ENCODE results near the gene CGRRF1.
A peak's percentile ranks its signal among the peaks of the same experiment; 100 is the strongest.

The CGRRF1 gene, protein sequence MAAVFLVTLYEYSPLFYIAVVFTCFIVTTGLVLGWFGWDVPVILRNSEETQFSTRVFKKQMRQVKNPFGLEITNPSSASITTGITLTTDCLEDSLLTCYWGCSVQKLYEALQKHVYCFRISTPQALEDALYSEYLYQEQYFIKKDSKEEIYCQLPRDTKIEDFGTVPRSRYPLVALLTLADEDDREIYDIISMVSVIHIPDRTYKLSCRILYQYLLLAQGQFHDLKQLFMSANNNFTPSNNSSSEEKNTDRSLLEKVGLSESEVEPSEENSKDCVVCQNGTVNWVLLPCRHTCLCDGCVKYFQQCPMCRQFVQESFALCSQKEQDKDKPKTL

DNA sequence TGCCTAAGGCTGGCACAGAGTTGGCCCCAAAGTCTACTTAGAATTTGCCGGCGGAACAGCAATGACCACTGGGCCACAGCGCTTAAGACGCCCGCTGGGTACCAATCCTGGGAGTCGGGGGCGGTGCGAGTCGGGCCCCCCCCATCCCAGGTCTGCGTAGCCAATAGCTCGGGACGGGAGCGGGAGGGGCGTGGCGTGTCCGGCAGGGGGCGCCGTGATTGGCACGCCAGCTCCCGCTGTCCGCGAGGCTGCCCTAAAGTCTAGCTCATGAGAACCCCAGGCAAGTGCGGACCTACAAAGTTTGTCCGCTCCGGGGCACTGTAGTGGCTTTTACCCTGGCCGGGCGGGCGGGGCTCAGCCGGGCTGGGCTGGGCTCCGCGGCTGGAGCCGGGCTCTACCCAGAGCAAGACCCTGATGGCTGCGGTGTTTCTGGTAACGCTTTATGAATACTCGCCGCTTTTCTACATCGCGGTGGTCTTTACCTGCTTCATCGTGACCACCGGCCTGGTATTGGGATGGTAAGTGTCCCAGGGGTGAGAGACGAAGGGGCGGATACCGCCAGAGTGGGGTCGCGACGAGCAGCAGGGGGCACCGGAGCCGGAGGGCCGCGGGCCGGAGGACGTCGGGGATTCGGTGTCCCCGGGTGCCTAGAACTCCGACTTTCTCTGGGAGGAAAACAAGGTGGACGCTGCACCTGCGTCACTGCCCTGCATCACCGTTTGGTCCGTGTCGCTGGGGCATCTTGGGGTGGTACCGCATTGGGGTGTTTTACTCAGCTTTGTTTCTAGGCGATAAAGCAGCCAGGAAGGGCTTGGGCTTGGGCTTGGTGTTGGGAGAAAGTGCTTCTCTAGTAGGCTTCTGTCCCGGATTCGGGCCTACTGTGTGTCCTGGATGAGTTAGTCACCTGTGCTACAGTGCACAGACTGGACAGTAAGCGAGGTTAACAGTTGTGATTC lies at the start of gene CGRRF1:
TSS of gene CGRRF1 (plus strand) at position 361 of the 956 bp plus-strand sequence. CDS start at position 415, 54 bp downstream.
- peak; percentile 95 for DNase-seq (ENCODE audit: low read depth, low spot score)

GRCh38 chr14:54462048-54462447 lies 47.7 kb upstream of the CGRRF1 start:
- DNase-seq (ENCODE audit: low read depth, low spot score) = no peak

- no peak for DNase-seq (ENCODE audit: low read depth, low spot score)
Measured at GRCh38 chr14:54465654-54466053, 44.1 kb upstream of the CGRRF1 start.

DNA sequence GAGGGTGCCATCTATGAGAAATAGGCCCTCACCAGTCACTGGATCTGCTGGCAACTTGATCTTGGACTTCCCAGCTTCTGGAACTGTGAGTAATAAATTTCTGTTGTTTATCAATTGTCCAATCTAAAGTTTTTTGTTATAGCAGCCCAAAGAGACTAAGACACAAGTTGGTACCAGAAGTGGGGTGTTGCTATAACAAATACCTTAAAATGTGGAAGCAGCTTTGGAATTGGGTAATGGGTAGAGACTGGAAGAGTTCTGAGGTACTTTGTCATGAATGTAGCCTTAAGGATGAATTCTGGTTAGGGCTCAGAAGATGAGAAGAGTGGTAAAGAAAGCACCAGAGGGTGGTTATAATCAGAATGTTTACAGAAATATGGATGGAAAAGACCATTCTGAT lies 42.4 kb upstream of the CGRRF1 start:
- DNase-seq (ENCODE audit: low read depth, low spot score) = no peak

DNA sequence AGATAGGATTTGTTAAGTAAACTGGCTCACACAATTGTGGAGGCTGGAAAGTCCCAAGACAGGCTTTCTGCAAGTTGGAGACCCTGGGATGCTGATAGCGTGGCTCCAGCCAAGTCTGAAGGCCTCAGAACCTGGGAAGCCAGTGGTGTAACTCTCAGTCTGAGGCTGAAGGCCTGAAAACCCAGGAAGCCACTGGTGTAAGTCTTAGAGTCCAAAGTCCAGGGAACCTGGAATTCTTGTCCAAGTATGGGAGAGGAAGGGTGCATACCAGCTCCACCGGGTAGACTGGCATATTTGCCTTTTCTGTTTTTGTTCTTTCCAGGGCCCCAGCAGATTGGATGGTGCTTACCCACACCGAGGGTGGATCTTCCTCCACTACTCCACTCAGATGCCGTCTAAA lies 39.0 kb upstream of the CGRRF1 start:
- no peak for DNase-seq (ENCODE audit: low read depth, low spot score)

- DNase-seq (ENCODE audit: low read depth, low spot score) = no peak
Measured at GRCh38 chr14:54471641-54472040, 38.1 kb upstream of the CGRRF1 start.

DNA sequence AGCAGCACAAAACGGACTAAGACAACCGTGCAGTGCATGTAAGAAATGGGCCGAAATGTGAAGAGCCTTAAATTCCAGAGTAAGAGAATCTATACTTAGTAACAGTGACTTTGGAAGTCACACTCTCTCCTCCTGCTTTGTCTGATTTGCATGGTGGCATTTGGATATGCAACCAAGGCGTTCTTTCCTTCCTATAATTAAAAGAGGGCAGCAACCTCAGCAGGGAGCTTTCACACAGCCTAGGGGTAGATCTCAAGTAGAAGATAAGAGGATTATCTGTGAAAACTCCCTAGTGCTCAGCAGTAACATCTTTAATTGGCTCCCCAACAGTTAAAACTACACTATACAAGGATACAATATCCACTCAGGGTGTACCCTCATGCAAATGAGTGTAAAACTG lies 37.4 kb upstream of the CGRRF1 start:
- DNase-seq (ENCODE audit: low read depth, low spot score) = no peak

DNA sequence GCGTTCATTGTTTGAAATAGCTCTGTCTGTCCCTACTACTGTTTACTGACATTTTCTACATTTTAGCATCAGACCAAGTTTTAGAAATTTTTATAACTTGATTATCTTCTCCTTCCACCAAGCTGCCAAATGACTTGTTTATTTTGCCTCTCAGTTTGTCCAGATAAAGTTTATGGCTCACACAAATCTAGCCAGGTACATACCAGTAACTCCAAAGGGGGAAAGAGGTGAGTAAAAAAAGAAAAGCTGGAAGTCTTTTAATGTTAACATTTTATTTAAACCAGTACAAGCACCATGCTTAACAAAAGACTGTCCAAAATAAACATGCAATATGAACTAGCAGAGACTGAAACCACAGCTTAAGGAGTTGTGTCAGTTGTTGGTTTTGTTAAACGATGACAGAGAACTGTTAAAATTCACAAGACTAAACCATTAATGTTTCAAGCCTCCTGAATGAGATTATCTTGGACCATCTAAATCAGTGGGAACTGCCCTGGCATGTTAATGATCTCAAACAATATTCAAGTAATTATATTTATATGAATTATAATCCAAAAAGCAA lies 35.4 kb upstream of the CGRRF1 start:
- DNase-seq (ENCODE audit: low read depth, low spot score) = no peak

GRCh38 chr14:54475187-54475899 lies 34.4 kb upstream of the CGRRF1 start:
- no peak for DNase-seq (ENCODE audit: low read depth, low spot score)

DNA sequence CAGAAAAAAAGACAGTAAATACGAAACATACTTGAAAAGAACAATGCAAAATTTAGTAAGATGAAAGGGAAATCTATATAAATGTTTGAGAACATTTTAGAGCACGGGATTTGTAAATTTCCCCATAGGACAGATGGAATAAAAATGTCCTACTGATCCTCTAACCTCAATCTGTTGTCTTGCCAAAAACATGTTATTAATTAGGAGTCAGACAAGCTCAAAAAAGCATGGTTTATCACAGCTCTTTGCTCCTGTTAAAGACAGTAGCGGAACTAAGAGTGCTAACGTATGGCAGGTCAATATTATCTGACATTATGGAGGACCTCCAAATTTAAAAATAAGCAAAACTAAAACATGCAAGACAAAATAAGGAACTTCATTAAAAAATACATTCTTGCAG lies 33.8 kb upstream of the CGRRF1 start:
- DNase-seq (ENCODE audit: low read depth, low spot score) = no peak

GRCh38 chr14:54478636-54479215 lies 31.0 kb upstream of the CGRRF1 start:
- no peak for DNase-seq (ENCODE audit: low read depth, low spot score)

GRCh38 chr14:54480830-54481562 lies 28.7 kb upstream of the CGRRF1 start:
- no peak for DNase-seq (ENCODE audit: low read depth, low spot score)

DNA sequence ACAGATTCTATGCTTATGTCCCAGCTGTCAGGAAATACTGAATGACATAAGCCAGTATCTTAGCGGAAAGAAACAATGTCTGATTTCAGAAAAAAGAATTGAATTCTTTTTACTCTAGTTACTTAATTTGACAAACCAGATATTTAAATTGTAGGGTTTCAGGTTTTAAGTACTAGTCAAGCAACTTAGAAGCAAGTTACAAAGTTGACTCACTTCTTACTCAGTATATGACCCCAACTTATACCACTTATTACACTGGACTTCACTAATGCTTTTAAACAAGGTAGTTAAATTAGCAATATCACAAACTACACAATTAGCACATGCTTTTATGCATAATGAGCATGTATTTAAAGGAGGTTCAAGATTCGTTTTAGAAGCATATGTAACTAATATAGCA lies 28.0 kb upstream of the CGRRF1 start:
- DNase-seq (ENCODE audit: low read depth, low spot score) = no peak

DNA sequence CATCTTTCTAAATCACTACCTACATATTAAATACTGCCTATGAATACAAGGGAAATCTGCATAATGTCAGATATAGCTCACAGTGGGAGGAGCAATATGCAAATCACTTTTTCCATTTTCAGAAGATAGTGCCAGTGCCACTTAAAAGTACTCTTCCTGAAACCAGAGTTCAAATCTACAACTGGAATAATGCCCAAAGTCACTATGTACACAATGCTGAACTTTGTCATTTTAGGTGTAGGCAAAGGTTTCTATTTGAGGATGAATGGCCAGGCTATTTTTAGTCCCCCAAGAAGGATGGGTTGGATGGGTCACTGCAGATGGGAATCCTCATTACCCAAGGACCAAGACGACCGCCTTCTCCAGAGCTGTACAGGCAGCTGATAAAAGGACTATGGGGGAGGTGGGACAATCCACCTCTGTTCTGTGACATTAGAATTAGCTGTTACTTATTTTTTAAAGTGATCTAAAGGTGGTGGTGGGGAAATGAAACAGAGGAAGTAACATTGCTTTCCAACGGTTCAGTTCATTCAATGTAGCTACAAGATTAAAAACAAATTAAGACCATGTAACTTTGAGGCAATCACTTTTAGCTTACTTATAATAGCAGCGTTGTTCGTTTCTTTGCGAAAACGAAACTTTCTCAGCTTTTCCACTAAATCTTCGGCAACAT lies 26.5 kb upstream of the CGRRF1 start:
- DNase-seq (ENCODE audit: low read depth, low spot score) = no peak

GRCh38 chr14:54483846-54484245 lies 25.9 kb upstream of the CGRRF1 start:
- no peak for DNase-seq (ENCODE audit: low read depth, low spot score)

DNA sequence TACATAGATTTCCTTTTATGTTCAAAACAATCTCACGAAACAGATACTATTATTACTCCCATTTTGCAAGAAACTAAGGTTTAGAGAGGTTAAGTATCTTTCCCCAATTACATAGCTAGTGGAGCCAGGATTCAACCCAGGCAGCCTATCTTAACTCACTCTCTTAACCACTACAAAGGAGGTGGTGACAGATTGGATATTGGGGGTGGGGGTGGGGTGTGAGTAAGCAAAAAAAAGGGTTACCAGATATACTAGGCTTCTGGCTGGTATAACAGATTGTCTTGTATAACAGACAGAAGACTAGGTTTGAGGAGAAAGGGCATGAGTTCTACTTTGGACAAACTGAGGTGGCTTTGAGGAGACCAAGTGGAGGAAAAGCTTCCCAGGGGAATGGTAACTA lies 23.0 kb upstream of the CGRRF1 start:
- DNase-seq (ENCODE audit: low read depth, low spot score) = no peak

DNA sequence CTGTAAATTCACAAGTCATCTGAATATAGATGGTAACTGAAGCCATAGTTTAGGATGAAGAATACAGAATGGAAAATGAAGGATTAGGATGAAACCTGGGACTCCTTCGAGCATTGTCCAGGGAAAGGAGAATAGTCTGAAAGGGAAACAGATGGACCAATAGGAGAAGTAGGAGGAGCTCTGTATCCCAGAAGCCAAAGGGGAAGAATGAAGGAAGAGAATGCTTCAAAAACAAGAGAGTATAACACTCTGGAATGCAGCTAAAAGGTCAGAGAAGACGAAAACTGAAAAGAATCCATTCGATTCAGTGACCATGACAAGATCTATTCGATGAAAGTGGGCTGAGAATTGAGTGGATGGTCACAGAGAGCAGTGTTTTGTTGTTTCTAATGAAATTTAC lies 21.9 kb upstream of the CGRRF1 start:
- no peak for DNase-seq (ENCODE audit: low read depth, low spot score)

DNA sequence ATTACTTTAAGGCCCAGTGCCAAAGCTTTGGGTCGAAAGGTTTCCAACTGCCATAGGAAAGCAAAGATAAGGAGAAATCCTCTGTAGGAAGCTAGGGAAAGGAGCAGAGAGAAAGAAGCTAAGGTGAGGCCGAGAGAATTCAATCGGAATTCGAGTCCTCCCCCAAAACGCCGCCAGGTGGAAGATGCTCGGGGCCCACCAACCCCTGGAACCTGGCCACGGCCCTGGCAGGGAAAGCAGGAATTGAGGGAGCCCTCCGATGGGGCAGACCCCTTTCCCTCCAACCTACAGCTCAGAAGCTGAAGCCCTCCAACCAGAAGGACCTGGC lies 21.4 kb upstream of the CGRRF1 start:
- no peak for DNase-seq (ENCODE audit: low read depth, low spot score)

DNA sequence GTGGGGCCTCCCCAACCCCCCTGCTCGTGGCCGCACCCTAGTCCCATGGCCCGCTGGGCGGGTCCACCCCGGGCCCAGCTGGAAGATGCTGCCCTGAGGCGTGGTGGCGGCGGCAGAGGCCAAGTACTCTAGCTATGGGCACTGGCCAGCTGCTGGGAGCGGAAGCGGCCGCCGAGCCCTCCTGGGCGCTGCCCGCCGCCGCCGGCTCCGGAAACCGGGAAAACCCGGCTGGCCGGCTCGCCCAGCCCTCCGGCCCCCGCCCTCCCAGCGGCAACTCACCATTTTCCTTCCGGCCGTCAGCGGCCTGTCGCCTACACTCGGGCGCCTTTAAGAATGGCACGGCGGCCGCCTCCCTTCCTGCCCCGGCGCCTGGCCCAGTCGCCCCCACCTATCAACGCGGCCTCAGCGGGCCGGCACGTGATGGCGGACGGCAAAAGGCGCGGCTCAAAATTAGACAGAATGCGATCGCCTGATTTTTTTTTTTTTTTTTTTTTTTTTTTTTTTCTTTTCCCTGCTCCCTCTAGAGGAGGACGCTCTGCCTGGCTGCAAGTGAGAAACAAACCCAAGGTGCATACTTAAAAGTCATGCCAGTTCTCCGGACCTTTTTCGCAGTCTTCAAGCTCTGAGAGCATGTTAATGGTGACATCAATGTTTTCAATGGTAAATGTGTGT lies 20.9 kb upstream of the CGRRF1 start, which contains the start of gene GMFB:
TSS of gene GMFB (minus strand) at position 335 of the 672 bp plus-strand sequence. CDS start at position 282, 53 bp downstream.
- peak; percentile 67 for DNase-seq (ENCODE audit: low read depth, low spot score)

GRCh38 chr14:54489318-54489683 lies 20.4 kb upstream of the CGRRF1 start:
- DNase-seq (ENCODE audit: low read depth, low spot score) = no peak
